PC-9 (cell line): ENCODE results near the gene MACC1. TPM values are rescaled to one million over a fixed set of nuclear protein-coding genes. Genes with fewer than 3 reads are reported as not detected.

Source experiments
- BruUV-seq: library from RNA; stranded (reverse); fragments of 400-500 nt; replicated peaks from 2 replicates; lab custom pipeline; 2021; lab: Mats Ljungman, UMichigan
- CTCF ChIA-PET: fragments of 300-600 bp; sonication (Branson Sonifier 250); formaldehyde crosslinking; loops from one replicate; lab custom pipeline; 2022; ENCODE audit warnings: antibody characterized with exemption; lab: Charles Lee
- POLR2A ChIA-PET: fragments of 300-600 bp; sonication (Branson Sonifier 250); formaldehyde crosslinking; loops from one replicate; lab custom pipeline; 2022; ENCODE audit warnings: antibody characterized with exemption; ENCODE audit not compliant: unreplicated experiment; lab: Charles Lee
- DNase-seq, 2 experiments: peaks; one replicate each; pipeline versions ENCODE4 v3.0.0 to v3.0.0-alpha.2; 2015 to 2022; ENCODE audit warnings: mixed read lengths in 1 of 2
- H2AFZ ChIP-seq: fragments of 200-600 bp; sonication (generic); 2 replicates; pipeline ENCODE4 v1.8.1; 2017; ENCODE audit warnings: antibody characterized with exemption
- H3F3A ChIP-seq: fragments of 200-600 bp; sonication (generic); 2 replicates; pipeline ENCODE4 v1.8.1; 2017; ENCODE audit warnings: antibody characterized with exemption, mild to moderate bottlenecking, low read depth; ENCODE audit not compliant: insufficient read depth
- H3K27ac ChIP-seq: fragments of 200-600 bp; sonication (generic); 2 replicates; pipeline ENCODE4 v1.6.1; 2016; ENCODE audit warnings: mixed run types
- H3K27me3 ChIP-seq: fragments of 200-600 bp; sonication (generic); 2 replicates; pipeline ENCODE4 v1.6.1; 2016; ENCODE audit warnings: low read depth, mixed run types; ENCODE audit not compliant: insufficient read depth
- H3K36me3 ChIP-seq: fragments of 200-600 bp; sonication (generic); 2 replicates; pipeline ENCODE4 v1.6.1; 2016; ENCODE audit warnings: low read depth, mixed run types
- H3K4me1 ChIP-seq: fragments of 200-600 bp; sonication (generic); replicated peaks from 2 replicates; pipeline ENCODE4 v1.6.1; 2016; ENCODE audit warnings: mixed run types; ENCODE audit not compliant: insufficient read depth
- H3K4me2 ChIP-seq: fragments of 200-600 bp; sonication (generic); 2 replicates; pipeline ENCODE4 v1.6.1; 2017; ENCODE audit warnings: mixed run types
- H3K4me3 ChIP-seq: fragments of 200-600 bp; sonication (generic); 2 replicates; pipeline ENCODE4 v1.6.1; 2016; ENCODE audit warnings: mixed run types
- H3K79me2 ChIP-seq: fragments of 200-600 bp; sonication (generic); 2 replicates; pipeline ENCODE4 v1.6.1; 2017; ENCODE audit warnings: low read depth, mixed run types
- H3K9me2 ChIP-seq: fragments of 200-600 bp; sonication (generic); 2 replicates; pipeline ENCODE4 v1.8.1; 2017; ENCODE audit warnings: mild to moderate bottlenecking; ENCODE audit not compliant: insufficient read depth
- H3K9me3 ChIP-seq: fragments of 200-600 bp; sonication (generic); 2 replicates; pipeline ENCODE4 v1.8.1; 2016; ENCODE audit warnings: low read depth; ENCODE audit not compliant: insufficient read depth
- H4K20me1 ChIP-seq: fragments of 200-600 bp; sonication (generic); 2 replicates; pipeline ENCODE4 v1.8.1; 2017; ENCODE audit not compliant: insufficient read depth
- EZH2 ChIP-seq: fragments of 200-600 bp; sonication (generic); IDR thresholded peaks from 2 replicates; pipeline ENCODE4 v1.8.0; 2017; ENCODE audit warnings: antibody characterized with exemption, low read depth
- intact Hi-C: fragments of 100-400 bp; cut with micrococcal nuclease; formaldehyde crosslinking; loops from one replicate; pipeline ENCODE4 v1.10.0; 2022; ENCODE audit not compliant: unreplicated experiment
- total RNA-seq: library from RNA; stranded (reverse); gene quantifications from 2 replicates; pipeline ENCODE4 v1.2.3, GENCODE V29; 2021
- TF ChIP-seq, protein P1 (sequence below): fragments of 200-600 bp; sonication (generic); conservative IDR thresholded peaks from 2 replicates; pipeline ENCODE4 v1.6.1; 2017; ENCODE audit warnings: mixed run types, antibody characterized with exemption, mild to moderate bottlenecking, moderate library complexity

MACC1 gene
- total RNA-seq, 1 experiment from 2014 or later = 50.8 TPM

- no peak for DNase-seq
- TF ChIP-seq, protein P1, sequence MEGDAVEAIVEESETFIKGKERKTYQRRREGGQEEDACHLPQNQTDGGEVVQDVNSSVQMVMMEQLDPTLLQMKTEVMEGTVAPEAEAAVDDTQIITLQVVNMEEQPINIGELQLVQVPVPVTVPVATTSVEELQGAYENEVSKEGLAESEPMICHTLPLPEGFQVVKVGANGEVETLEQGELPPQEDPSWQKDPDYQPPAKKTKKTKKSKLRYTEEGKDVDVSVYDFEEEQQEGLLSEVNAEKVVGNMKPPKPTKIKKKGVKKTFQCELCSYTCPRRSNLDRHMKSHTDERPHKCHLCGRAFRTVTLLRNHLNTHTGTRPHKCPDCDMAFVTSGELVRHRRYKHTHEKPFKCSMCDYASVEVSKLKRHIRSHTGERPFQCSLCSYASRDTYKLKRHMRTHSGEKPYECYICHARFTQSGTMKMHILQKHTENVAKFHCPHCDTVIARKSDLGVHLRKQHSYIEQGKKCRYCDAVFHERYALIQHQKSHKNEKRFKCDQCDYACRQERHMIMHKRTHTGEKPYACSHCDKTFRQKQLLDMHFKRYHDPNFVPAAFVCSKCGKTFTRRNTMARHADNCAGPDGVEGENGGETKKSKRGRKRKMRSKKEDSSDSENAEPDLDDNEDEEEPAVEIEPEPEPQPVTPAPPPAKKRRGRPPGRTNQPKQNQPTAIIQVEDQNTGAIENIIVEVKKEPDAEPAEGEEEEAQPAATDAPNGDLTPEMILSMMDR = no peak
- no peak for TF ChIP-seq EZH2
- peak overlapping the region; percentile 90 for H3K4me2 ChIP-seq
- peak overlapping the region; percentile 62; the same call in 1 of the 2 replicates for H2AFZ ChIP-seq
- no TSS peak for BruUV-seq
- CTCF ChIA-PET = interaction anchor here (0.6 to 1.1 kb wide), 2 partner anchors 81 to 90 kb away, joined by 3 read pairs; no protein-coding TSS in a partner anchor
- H3K9me3 ChIP-seq = 0 out of 2 replicates have a peak, but pooled peaks cover 3% of the 10 kb centered on the region
- H3K79me2 ChIP-seq = peaks cover 17% of the 10 kb centered on the region
- H3K4me3 ChIP-seq = peak overlapping the region; percentile 3; the same call in 1 of the 2 replicates
- H3F3A ChIP-seq = peaks cover 47% of the 10 kb centered on the region
- intact Hi-C loops = no loop called here
- no peaks in the 10 kb centered on the region for H3K27me3 ChIP-seq
- H3K4me1 ChIP-seq = peaks cover 54% of the 10 kb centered on the region
- H3K36me3 ChIP-seq = no peaks in the 10 kb centered on the region
- H3K9me2 ChIP-seq = no peaks in the 10 kb centered on the region
- H3K27ac ChIP-seq = peak overlapping the region; percentile 99
- POLR2A ChIA-PET = no interaction called here
- no peaks in the 10 kb centered on the region for H4K20me1 ChIP-seq
Measured at GRCh38 chr7:20220293-20220761, 3.1 kb upstream of the MACC1 start.

DNA sequence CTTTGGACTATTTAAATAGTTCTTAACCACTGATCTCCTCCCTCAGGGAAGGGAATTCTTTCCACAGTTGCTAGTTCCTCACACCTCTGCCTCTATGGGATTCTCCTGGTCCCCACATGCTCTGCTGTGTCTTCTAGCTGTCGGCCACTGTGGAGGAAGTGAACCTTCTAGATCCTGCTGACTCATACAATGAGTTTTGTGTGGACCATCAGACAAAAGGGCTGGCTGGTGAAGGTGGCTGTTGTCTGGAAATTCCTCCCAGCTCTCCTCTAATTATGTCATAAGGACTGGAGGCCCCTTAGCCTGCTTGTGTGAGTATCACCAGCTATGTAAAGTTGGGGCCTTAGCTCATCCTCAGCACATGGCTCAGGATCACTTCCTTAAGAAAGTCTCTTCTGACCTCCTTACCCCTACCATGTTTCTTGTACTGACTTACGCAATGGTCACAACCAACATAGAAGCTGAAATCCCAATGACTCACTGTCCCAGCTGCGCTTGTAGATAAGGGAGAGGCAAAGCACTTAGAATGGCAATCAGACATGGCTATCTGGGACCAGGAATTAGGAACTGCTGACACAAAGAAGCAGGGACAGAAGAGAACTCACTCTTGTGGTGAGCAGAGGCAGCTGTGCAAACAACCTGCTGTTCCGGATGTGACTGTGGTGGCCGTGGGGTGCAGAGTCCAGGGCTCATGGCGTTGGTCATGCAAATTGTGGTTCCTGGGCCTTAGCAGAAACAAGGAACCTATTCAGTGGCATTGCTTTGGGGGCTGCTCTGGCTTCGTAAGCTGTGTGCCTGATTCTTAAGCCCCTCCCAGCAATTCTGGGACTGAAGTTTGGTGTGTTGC is 2.5 kb upstream of the MACC1 start:
- ChIA-PET POLR2A (interaction anchor here (0.6 to 1.1 kb wide), 2 partner anchors 24 to 181 kb away, joined by 3 to 6 read pairs; no protein-coding TSS in a partner anchor), CTCF (interaction anchor here (0.6 to 1.1 kb wide), 2 partner anchors 82 to 91 kb away, joined by 3 read pairs; no protein-coding TSS in a partner anchor)
- BruUV-seq = TSS peak; percentile 2
- no peak for TF ChIP-seq EZH2
- TF ChIP-seq, protein P1 = no peak
- H3K4me1 ChIP-seq = peaks cover 61% of the 10 kb centered on the region
- H3K27ac ChIP-seq = peak overlapping the region; percentile 99
- H3F3A ChIP-seq = peaks cover 47% of the 10 kb centered on the region
- intact Hi-C loops = loop anchor here (5.0 kb wide), 2 partner anchors 188 to 247 kb away; no protein-coding TSS in a partner anchor
- 0 out of 2 replicates have a peak, but pooled peaks cover 3% of the 10 kb centered on the region for H3K9me3 ChIP-seq
- H4K20me1 ChIP-seq = no peaks in the 10 kb centered on the region
- H3K9me2 ChIP-seq = no peaks in the 10 kb centered on the region
- H3K4me2 ChIP-seq = peak overlapping the region; percentile 90
- DNase-seq = peak; percentile 83 to 100
- peak overlapping the region; percentile 62 for H2AFZ ChIP-seq
- peak overlapping the region; percentile 3; the same call in 1 of the 2 replicates for H3K4me3 ChIP-seq
- no peaks in the 10 kb centered on the region for H3K36me3 ChIP-seq
- H3K27me3 ChIP-seq = no peaks in the 10 kb centered on the region
- peaks cover 22% of the 10 kb centered on the region for H3K79me2 ChIP-seq

DNA sequence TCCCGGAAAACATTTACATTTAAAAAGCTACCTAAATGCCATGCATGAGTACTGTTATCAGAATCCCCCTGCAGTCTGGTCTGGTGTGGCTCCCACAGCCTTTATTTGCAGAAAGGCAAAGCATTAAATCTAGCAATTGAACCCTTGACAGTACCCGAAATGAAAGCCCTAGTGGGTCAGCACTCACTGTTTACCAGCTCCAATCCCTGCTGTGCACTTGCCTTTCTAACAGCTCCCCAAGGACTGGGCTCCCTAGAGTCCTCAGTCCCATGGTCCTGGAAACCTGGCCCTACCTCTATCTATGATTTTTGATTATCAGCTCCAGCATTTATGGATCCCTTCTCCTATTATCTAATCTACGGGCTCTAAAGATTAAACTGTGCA is 1.9 kb upstream of the MACC1 start:
- TF ChIP-seq EZH2 = no peak
- TF ChIP-seq, protein P1 = no peak
- ChIA-PET POLR2A (interaction anchor here (0.6 to 1.1 kb wide), 3 partner anchors 20 to 182 kb away, joined by 3 to 10 read pairs (median 6); no protein-coding TSS in a partner anchor), CTCF (interaction anchor here (1.1 kb wide), 1 partner anchor 92 kb away, joined by 3 read pairs; no protein-coding TSS in a partner anchor)
- H3K27ac ChIP-seq = peak overlapping the region; percentile 99
- no peaks in the 10 kb centered on the region for H4K20me1 ChIP-seq
- no TSS peak for BruUV-seq
- peaks cover 3% of the 10 kb centered on the region; the same call in 1 of the 2 replicates for H3K36me3 ChIP-seq
- H3K9me2 ChIP-seq = no peaks in the 10 kb centered on the region
- no peaks in the 10 kb centered on the region for H3K27me3 ChIP-seq
- H3K4me2 ChIP-seq = peak overlapping the region; percentile 90
- H3K9me3 ChIP-seq = 0 out of 2 replicates have a peak, but pooled peaks cover 3% of the 10 kb centered on the region
- no peak for DNase-seq
- H3K79me2 ChIP-seq = peaks cover 29% of the 10 kb centered on the region
- peak overlapping the region; percentile 62; the same call in 1 of the 2 replicates for H2AFZ ChIP-seq
- H3K4me1 ChIP-seq = peaks cover 67% of the 10 kb centered on the region
- H3K4me3 ChIP-seq = no peak overlapping the region
- intact Hi-C loops = loop anchor here (5.0 kb wide), 2 partner anchors 188 to 247 kb away; no protein-coding TSS in a partner anchor
- H3F3A ChIP-seq = peaks cover 47% of the 10 kb centered on the region
